Upper lobe of left lung (tissue), 4 donors: ENCODE results near the gene SPINK14.

Experiments
- CTCF ChIP-seq, 6 experiments: fragments of 450-650 bp in 4 of 6; fragments of 200-600 bp in 2 of 6; sonication (generic) in 2 of 6; IDR thresholded peaks; one replicate each; pipeline ENCODE4 v1.5.1; 2016 to 2019; ENCODE audit warnings: antibody characterized with exemption in 6 of 6
- EP300 ChIP-seq, 4 donors: sonication (generic); formaldehyde crosslinking; IDR thresholded peaks; one replicate each; pipeline ENCODE4 v1.5.1; 2017; ENCODE audit warnings: antibody characterized with exemption in 4 of 4, control low read depth in 2 of 4
- POLR2A ChIP-seq, 4 donors: fragments of 450-650 bp; IDR thresholded peaks; one replicate each; pipeline ENCODE4 v1.5.1; 2016 to 2017; ENCODE audit warnings: antibody characterized with exemption in 4 of 4, mild to moderate bottlenecking in 2 of 4
- POLR2AphosphoS5 ChIP-seq, 2 donors: sonication (generic); formaldehyde crosslinking; IDR thresholded peaks; one replicate each; pipeline ENCODE4 v1.5.1; 2017; ENCODE audit warnings: antibody characterized with exemption in 2 of 2

- TF ChIP-seq CTCF (IDR thresholded peaks at IDR 0.05) (no peak), POLR2AphosphoS5 (IDR thresholded peaks at IDR 0.05) (no peak), POLR2A (IDR thresholded peaks at IDR 0.05) (no peak), EP300 (IDR thresholded peaks at IDR 0.05) (no peak)
These were observed 53.2 kb downstream of the SPINK14 start for GRCh38 chr5:148221508-148221907.
